NT2/D1 (cell line): ENCODE measurements around the gene TIMM29.

Source experiments
- DNase-seq: peaks from one replicate; pipeline ENCODE4 v3.0.0-alpha.2; 2011; ENCODE audit warnings: low read depth, low spot score
- H3K27me3 ChIP-seq: 2 replicates; pipeline ENCODE4 v1.6.0; 2011; ENCODE audit warnings: mild to moderate bottlenecking; ENCODE audit not compliant: insufficient read length, insufficient read depth
- H3K36me3 ChIP-seq: 2 replicates; pipeline ENCODE4 v1.6.1; 2011; ENCODE audit warnings: mild to moderate bottlenecking, low read length, mixed read lengths; ENCODE audit not compliant: insufficient read depth, insufficient read length
- H3K4me1 ChIP-seq: 2 replicates; pipeline ENCODE4 v1.5.1; 2011; ENCODE audit not compliant: insufficient read depth, insufficient read length
- H3K4me3 ChIP-seq: 2 replicates; pipeline ENCODE4 v1.5.1; 2011; ENCODE audit warnings: low read depth; ENCODE audit not compliant: insufficient read length
- H3K9ac ChIP-seq: 2 replicates; pipeline ENCODE4 v1.6.0; 2011; ENCODE audit warnings: low read depth; ENCODE audit not compliant: insufficient read length
- H3K9me3 ChIP-seq: 2 replicates; pipeline ENCODE4 v1.5.1; 2011; ENCODE audit warnings: mild to moderate bottlenecking, low read length; ENCODE audit not compliant: insufficient read depth
- SUZ12 ChIP-seq: IDR thresholded peaks from 2 replicates; pipeline ENCODE4 v1.6.1; 2011; ENCODE audit not compliant: insufficient read length, insufficient read depth; ENCODE audit errors: extremely low read depth
- YY1 ChIP-seq: IDR thresholded peaks from 2 replicates; pipeline ENCODE4 v1.6.1; 2011; ENCODE audit not compliant: insufficient read length, insufficient read depth
- ZNF274 ChIP-seq: IDR thresholded peaks from 2 replicates; pipeline ENCODE4 v1.6.1; 2011; ENCODE audit warnings: mild to moderate bottlenecking, low read depth, low read length

Gene TIMM29

GRCh38 chr19:10960314-10961072, 31.9 kb downstream of the TIMM29 start, which contains the start of gene SMARCA4:
Gene SMARCA4 (plus strand): TSS chr19:10961030. CDS start chr19:10984152, 23,122 bp downstream.
- H3K36me3 ChIP-seq, result peaks cover 16% of the 10 kb centered on the region
- no peaks in the 10 kb centered on the region for H3K9me3 ChIP-seq
- peak within 1 kb of the TSS; percentile 100 for H3K9ac ChIP-seq
- H3K4me3 ChIP-seq, result peak within 1 kb of the TSS; percentile 96
- H3K27me3 ChIP-seq, result no peaks in the 10 kb centered on the region
- H3K4me1 ChIP-seq, result peaks cover 9% of the 10 kb centered on the region
- DNase-seq, result peak; percentile 97
- TF ChIP-seq YY1, result no peak
- no peak for TF ChIP-seq SUZ12
- no peak for TF ChIP-seq ZNF274

GRCh38 chr19:10961073-10961860, 32.7 kb downstream of the TIMM29 start:
- Histone ChIP-seq H3K27me3 (no peaks in the 10 kb centered on the region), H3K9me3 (no peaks in the 10 kb centered on the region), H3K4me1 (peaks cover 9% of the 10 kb centered on the region), H3K9ac (peak overlapping the region; percentile 95), H3K36me3 (peaks cover 16% of the 10 kb centered on the region), H3K4me3 (peak overlapping the region; percentile 96)
- TF ChIP-seq YY1 (no peak), SUZ12 (no peak), ZNF274 (no peak)
- no peak for DNase-seq

- H3K9me3 ChIP-seq, result no peaks in the 10 kb centered on the region
- no peak overlapping the region for H3K4me3 ChIP-seq
- no peaks in the 10 kb centered on the region for H3K27me3 ChIP-seq
- H3K9ac ChIP-seq, result no peak overlapping the region
- DNase-seq, result no peak
- TF ChIP-seq SUZ12 (no peak), ZNF274 (no peak)
- peaks cover 9% of the 10 kb centered on the region for H3K4me1 ChIP-seq
- peaks cover 19% of the 10 kb centered on the region for H3K36me3 ChIP-seq
These were observed 34.3 kb downstream of the TIMM29 start for GRCh38 chr19:10962863-10963262.

- Histone ChIP-seq H3K36me3 (peaks cover 19% of the 10 kb centered on the region), H3K4me1 (peaks cover 9% of the 10 kb centered on the region), H3K27me3 (no peaks in the 10 kb centered on the region), H3K9me3 (no peaks in the 10 kb centered on the region), H3K9ac (no peak overlapping the region), H3K4me3 (no peak overlapping the region)
- no peak for TF ChIP-seq ZNF274
- no peak for TF ChIP-seq SUZ12
- no peak for TF ChIP-seq YY1
- no peak for DNase-seq
These were observed 35.3 kb downstream of the TIMM29 start for GRCh38 chr19:10963865-10964264.

GRCh38 chr19:10964903-10965302, 36.3 kb downstream of the TIMM29 start:
- Histone ChIP-seq H3K4me3 (no peak overlapping the region), H3K9ac (no peak overlapping the region), H3K9me3 (no peaks in the 10 kb centered on the region), H3K36me3 (peaks cover 19% of the 10 kb centered on the region), H3K27me3 (no peaks in the 10 kb centered on the region), H3K4me1 (peaks cover 9% of the 10 kb centered on the region)
- no peak for TF ChIP-seq ZNF274
- no peak for DNase-seq

GRCh38 chr19:10965398-10965797, 36.8 kb downstream of the TIMM29 start:
- H3K4me3 ChIP-seq, result no peak overlapping the region
- no peak for TF ChIP-seq YY1
- TF ChIP-seq ZNF274, result no peak
- H3K4me1 ChIP-seq, result peaks cover 9% of the 10 kb centered on the region
- H3K27me3 ChIP-seq, result no peaks in the 10 kb centered on the region
- no peak overlapping the region for H3K9ac ChIP-seq
- no peak for DNase-seq
- peaks cover 19% of the 10 kb centered on the region for H3K36me3 ChIP-seq
- no peaks in the 10 kb centered on the region for H3K9me3 ChIP-seq

GRCh38 chr19:10966809-10967208, 38.2 kb downstream of the TIMM29 start:
- Histone ChIP-seq H3K4me1 (peaks cover 9% of the 10 kb centered on the region), H3K4me3 (no peak overlapping the region), H3K9ac (no peak overlapping the region), H3K27me3 (no peaks in the 10 kb centered on the region), H3K9me3 (no peaks in the 10 kb centered on the region), H3K36me3 (peaks cover 23% of the 10 kb centered on the region)
- no peak for DNase-seq
- TF ChIP-seq SUZ12 (no peak), YY1 (no peak), ZNF274 (no peak)
